Measurements from ENCODE around the gene ANGPT4. TPM values are rescaled to one million over a fixed set of nuclear protein-coding genes. Genes with fewer than 3 reads are reported as not detected.

ANGPT4 gene
- total and polyA plus RNA-seq, 8 donors = 0.03 to 0.34 (median 0.18) TPM; not detected in 4

GRCh38 chr20:844473-845225 is 71.5 kb downstream of the ANGPT4 start:
- ATAC-seq (peak; percentile 55 to 95 (median 89)), FAIRE-seq (no peak), DNase-seq (peak; percentile 74 to 92 (median 76))
- intact Hi-C loops (cut with DNase I) = no loop called here
- TF ChIP-seq, protein P1, sequence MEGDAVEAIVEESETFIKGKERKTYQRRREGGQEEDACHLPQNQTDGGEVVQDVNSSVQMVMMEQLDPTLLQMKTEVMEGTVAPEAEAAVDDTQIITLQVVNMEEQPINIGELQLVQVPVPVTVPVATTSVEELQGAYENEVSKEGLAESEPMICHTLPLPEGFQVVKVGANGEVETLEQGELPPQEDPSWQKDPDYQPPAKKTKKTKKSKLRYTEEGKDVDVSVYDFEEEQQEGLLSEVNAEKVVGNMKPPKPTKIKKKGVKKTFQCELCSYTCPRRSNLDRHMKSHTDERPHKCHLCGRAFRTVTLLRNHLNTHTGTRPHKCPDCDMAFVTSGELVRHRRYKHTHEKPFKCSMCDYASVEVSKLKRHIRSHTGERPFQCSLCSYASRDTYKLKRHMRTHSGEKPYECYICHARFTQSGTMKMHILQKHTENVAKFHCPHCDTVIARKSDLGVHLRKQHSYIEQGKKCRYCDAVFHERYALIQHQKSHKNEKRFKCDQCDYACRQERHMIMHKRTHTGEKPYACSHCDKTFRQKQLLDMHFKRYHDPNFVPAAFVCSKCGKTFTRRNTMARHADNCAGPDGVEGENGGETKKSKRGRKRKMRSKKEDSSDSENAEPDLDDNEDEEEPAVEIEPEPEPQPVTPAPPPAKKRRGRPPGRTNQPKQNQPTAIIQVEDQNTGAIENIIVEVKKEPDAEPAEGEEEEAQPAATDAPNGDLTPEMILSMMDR (IDR thresholded peaks at IDR 0.05) = no peak
- peaks cover 0 to 5% (median 0%) of the 10 kb centered on the region in 3 donors for H3K4me1 ChIP-seq
- no peaks in the 10 kb centered on the region for H3K9me3 ChIP-seq
- H3K36me3 ChIP-seq = no peaks in the 10 kb centered on the region
- peak overlapping the region in 1 of 4 donors; percentile 25 for H3K4me3 ChIP-seq
- no peak overlapping the region for H3K27ac ChIP-seq
- 40 to 60% methylated on average over 41 to 47 of the region's 47 CpGs for WGBS, 2 donors
- no peaks in the 10 kb centered on the region for H3K27me3 ChIP-seq

DNA sequence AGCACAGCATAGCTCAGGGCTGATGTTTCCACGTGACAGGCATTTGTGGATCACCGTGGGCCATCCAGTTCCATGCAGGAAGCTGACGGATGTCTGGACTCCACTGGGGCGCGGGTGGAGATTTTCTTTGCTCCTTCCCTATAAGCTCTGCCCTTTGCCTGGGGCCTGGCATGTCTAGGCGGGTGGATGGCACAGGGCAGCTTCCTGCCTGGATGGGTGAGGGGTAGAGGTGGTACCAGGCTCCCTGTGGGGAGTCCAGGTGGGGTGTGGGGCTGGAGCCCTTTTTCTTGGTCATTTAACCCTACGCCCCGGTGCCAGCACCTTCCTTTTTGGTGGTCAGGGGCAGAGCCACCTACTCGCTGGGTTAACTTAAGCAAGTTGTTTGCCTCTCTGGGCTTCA is 72.2 kb downstream of the ANGPT4 start:
- no peaks in the 10 kb centered on the region for H3K9me3 ChIP-seq
- WGBS, 2 donors = 85 to 89% methylated on average over 9 of the region's 9 CpGs
- intact Hi-C loops (cut with DNase I) = no loop called here
- H3K4me3 ChIP-seq = no peak overlapping the region
- peaks cover 0 to 5% (median 0%) of the 10 kb centered on the region in 3 donors for H3K4me1 ChIP-seq
- H3K27ac ChIP-seq = no peak overlapping the region
- H3K27me3 ChIP-seq = no peaks in the 10 kb centered on the region
- FAIRE-seq (no peak), ATAC-seq (no peak), DNase-seq (no peak)
- H3K36me3 ChIP-seq = no peaks in the 10 kb centered on the region
- TF ChIP-seq, protein P1 (IDR thresholded peaks at IDR 0.05) = no peak

DNA sequence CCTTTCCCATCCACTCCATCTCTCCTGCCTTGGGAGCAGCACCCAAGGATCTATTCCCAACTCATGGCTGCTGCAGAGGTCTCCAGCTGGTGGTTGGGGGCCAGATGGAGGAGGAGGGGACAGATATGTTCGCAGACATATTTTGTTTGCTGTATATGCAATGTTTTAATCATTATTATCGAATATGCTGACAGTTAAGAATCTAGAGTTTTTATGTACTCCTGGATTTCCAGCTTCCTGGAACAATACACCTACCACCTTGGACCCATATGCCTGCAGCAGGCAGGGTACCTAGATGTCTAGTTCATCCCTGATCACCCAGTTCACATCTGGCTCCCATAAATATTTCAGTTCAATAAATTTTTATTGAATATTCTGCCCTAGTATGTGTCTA is 73.6 kb downstream of the ANGPT4 start:
- Histone ChIP-seq H3K4me3 (peak overlapping the region in 2 of 4 donors; percentile 71 to 75), H3K36me3 (no peaks in the 10 kb centered on the region), H3K27me3 (no peaks in the 10 kb centered on the region), H3K9me3 (no peaks in the 10 kb centered on the region), H3K4me1 (peaks cover 0 to 5% (median 0%) of the 10 kb centered on the region in 3 donors), H3K27ac (no peak overlapping the region)
- intact Hi-C loops (cut with DNase I) = no loop called here
- TF ChIP-seq, protein P1 (IDR thresholded peaks at IDR 0.05) = no peak
- WGBS, 2 donors = 34 to 43% methylated on average over 2 of the region's 2 CpGs
- FAIRE-seq (no peak), ATAC-seq (no peak), DNase-seq (no peak)

DNA sequence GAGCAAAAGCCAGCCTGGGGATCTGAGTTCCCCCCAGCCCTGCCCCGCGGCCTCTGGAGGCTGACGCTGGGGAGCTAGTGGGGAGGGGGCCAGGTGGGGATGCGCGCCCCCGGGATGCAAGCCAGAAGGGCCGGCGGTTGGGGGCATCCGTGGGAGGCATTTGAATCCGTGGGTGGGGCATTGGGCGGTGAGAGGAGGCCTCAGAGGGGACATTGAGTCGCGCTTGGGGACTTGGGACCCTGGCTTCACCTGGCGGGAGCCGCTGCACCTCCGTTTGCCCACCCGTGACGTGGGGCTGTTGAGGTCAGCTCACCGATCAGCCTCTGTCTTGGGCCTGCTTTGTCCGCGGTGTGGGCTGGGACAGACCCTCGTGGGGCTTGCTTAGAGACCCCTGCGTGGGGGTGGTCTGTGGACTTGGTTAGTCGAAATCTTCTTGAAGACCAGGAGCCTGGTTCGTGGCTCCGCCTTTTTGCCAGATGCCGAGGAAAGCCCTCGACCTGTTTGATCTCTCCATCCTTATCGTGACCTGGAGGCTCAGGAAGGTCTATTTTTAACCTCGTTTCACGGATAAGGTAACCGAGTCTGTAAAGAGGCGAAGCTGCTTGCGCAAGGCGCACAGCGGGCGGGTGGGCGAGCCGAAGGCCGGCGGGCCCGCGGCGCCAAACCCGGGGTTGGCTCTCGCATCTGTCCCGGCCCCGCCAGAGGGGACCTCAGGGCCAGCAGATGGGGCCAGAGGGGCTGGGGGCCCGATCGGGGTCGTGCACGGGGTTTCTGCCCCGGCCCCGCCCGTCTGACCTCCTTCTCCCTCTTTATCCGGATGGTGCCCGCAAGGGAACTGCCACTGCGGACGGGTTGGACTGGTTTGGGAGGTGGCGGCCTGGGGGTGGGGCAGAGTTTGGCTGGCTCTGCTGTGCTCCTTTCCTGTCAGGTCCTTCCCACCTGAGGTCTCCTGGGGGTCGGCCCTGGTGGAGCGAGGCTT is 74.3 kb downstream of the ANGPT4 start:
- DNase-seq = peak in 5 of 6 donors; percentile 37 to 73 (median 53)
- 7 to 9% methylated on average over 51 to 62 of the region's 62 CpGs for WGBS, 2 donors
- intact Hi-C loops (cut with DNase I) = no loop called here
- peak overlapping the region; percentile 61 to 75 (median 68) for H3K4me3 ChIP-seq
- H3K27ac ChIP-seq = no peak overlapping the region
- H3K36me3 ChIP-seq = no peaks in the 10 kb centered on the region
- FAIRE-seq = no peak
- peak; percentile 26 to 63 (median 54) for ATAC-seq
- H3K27me3 ChIP-seq = no peaks in the 10 kb centered on the region
- TF ChIP-seq, protein P1 (IDR thresholded peaks at IDR 0.05) = no peak
- H3K9me3 ChIP-seq = no peaks in the 10 kb centered on the region
- peaks cover 0 to 5% (median 0%) of the 10 kb centered on the region in 3 donors for H3K4me1 ChIP-seq

Measured in pancreas (tissue), 10 donors.